OCI-LY3 (cell line): ENCODE results near the gene TBC1D5.

ENCODE experiments used
- CTCF ChIP-seq: fragments of 200-600, 300-600 bp; sonication (generic); IDR thresholded peaks from 2 replicates; pipeline ENCODE4 v1.5.1; 2014; ENCODE audit warnings: antibody characterized with exemption, low read length, low read depth
- EZH2phosphoT487 ChIP-seq: fragments of 200-600 bp; shearing (Covaris generic); IDR thresholded peaks from 2 replicates; pipeline ENCODE4 v1.6.1; 2018; ENCODE audit warnings: antibody characterized with exemption, mixed run types, low read depth

GRCh38 chr3:17580901-17581300 is 161.5 kb downstream of the TBC1D5 start:
- no peak for TF ChIP-seq CTCF
- no peak for TF ChIP-seq EZH2phosphoT487
